Activated T-helper 1 cell treated with anti-CD3 and anti-CD28 coated beads, Interleukin-12 subunit alpha, Interleukin-12 subunit beta, Interleukin-2, Interleukin-4 antibody, amounts not matched to agents 30 ng/mL and 10 ng/mL and 1 ng/mL, durations not matched to agents 14 hours and 24 hours and 36 hours (primary cell): ENCODE measurements around the gene SCRT2. TPM values are rescaled to one million over a fixed set of nuclear protein-coding genes. Genes with fewer than 3 reads are reported as not detected.

Experiments used
- DNase-seq: peaks from one replicate; pipeline ENCODE4 v3.0.0; 2021; ENCODE audit warnings: low spot score
- H3K27ac Mint-ChIP-seq: one replicate; pipeline ENCODE4 v1.8.0; 2021; ENCODE audit warnings: mild to moderate bottlenecking, mixed read lengths
- H3K27me3 Mint-ChIP-seq: one replicate; pipeline ENCODE4 v1.8.0; 2022; ENCODE audit warnings: mild to moderate bottlenecking, moderate library complexity, mixed read lengths; ENCODE audit not compliant: insufficient read depth
- H3K36me3 Mint-ChIP-seq: one replicate; pipeline ENCODE4 v1.8.0; 2021; ENCODE audit warnings: low read depth, mixed read lengths
- H3K4me1 Mint-ChIP-seq: one replicate; pipeline ENCODE4 v1.8.0; 2021; ENCODE audit warnings: low read depth, mixed read lengths
- H3K4me3 Mint-ChIP-seq: one replicate; pipeline ENCODE4 v1.8.0; 2021; ENCODE audit warnings: mild to moderate bottlenecking, moderate library complexity, mixed read lengths
- H3K9me3 Mint-ChIP-seq: one replicate; pipeline ENCODE4 v1.8.0; 2021; ENCODE audit warnings: mixed read lengths
- intact Hi-C: fragments of 100-400 bp; cut with micrococcal nuclease; formaldehyde crosslinking; loops from one replicate; pipeline ENCODE4 v1.15.1; 2024
- total RNA-seq: library from RNA; stranded (reverse); gene quantifications from 2 replicates; pipeline ENCODE4 v1.2.3, GENCODE V29; 2022

The SCRT2 gene
- total RNA-seq, 1 donor from 2014 or later, result not detected

DNA sequence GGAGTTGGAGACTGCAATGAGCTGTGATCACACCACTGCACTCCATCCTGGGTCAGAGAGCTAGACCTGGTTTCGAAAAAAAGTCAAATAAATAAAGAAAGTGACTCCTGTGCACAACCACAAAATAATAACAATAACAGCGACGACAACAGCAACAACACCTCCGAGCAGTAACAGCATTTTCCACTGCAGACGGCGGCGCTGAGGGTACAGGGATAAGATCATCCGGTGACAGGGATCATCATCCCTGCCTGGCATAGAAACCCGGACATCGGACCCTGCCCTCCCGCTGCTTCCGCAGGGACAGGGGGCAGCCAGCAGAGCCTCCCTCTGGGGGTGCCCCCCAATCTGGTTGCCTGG lies 34.1 kb downstream of the SCRT2 start:
- Mint-ChIP-seq H3K4me3 (no peak overlapping the region), H3K27me3 (peaks cover 22% of the 10 kb centered on the region), H3K4me1 (peaks cover 6% of the 10 kb centered on the region), H3K36me3 (no peaks in the 10 kb centered on the region), H3K27ac (no peak overlapping the region), H3K9me3 (no peaks in the 10 kb centered on the region)
- intact Hi-C loops, result no loop called here
- DNase-seq, result no peak

DNA sequence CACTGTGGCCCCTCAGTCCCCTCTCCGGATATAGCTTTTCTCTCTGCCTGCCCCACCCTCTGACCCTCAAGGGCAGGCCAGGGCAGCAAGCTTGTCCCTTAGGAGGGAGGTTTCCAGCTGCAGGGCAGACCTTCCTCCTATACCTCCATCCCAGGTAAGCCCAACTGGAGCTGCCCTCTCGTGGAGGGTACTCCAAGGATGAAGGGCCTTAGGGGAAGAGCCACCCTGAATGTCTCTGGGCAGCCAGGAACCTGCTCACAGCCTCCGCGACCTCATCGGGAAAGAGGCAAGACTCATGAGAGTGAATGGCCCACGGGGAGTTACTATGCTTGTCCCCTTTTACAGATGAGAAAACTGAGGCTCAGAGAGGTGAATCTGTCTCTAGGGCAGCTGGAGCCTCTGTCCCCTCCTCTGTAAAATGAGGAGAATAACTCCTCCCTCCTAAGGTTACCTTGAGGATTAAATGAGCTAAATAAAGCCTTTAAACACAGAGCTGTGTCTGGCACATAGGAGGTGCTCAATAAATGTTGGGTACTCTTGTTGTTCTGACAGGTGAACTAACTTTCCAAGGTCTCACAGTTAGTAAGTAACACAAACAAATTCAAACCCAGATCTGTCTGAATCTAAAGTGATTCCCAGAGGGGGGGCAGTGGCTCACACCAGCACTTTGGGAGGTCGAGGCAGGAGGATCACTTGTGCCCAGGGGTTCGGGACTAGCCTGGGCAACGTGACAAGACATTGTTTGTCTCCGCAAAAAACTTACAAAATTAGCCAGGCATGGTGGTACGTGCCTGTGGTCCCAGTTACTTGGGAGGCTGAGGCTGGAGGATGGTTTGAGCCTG lies 34.7 kb downstream of the SCRT2 start:
- H3K27me3 Mint-ChIP-seq, result peaks cover 22% of the 10 kb centered on the region
- no peaks in the 10 kb centered on the region for H3K9me3 Mint-ChIP-seq
- peaks cover 6% of the 10 kb centered on the region for H3K4me1 Mint-ChIP-seq
- no peaks in the 10 kb centered on the region for H3K36me3 Mint-ChIP-seq
- no peak overlapping the region for H3K27ac Mint-ChIP-seq
- no peak for DNase-seq
- no peak overlapping the region for H3K4me3 Mint-ChIP-seq
- intact Hi-C loops, result no loop called here

DNA sequence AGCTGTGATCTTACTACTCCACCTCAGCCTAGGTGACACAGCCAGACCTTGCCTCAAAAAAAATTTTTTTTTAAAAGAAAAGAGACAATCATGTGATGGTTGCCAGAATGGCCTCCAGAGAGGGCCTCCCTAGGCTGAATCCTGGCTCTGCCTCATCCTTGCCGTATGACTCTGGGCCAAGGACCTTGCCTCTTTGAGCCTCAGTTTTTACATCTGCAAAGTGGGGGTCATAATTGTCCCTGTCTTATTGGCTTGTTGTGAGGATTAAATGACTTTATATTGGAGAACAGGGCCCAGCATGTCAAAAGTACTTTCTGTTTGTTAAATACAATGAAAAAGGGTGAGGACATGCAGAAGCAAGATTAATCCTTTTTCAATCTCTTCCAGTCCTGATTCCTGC lies 37.0 kb downstream of the SCRT2 start:
- peaks cover 6% of the 10 kb centered on the region for H3K4me1 Mint-ChIP-seq
- H3K4me3 Mint-ChIP-seq, result no peak overlapping the region
- DNase-seq, result no peak
- no peaks in the 10 kb centered on the region for H3K9me3 Mint-ChIP-seq
- intact Hi-C loops, result no loop called here
- no peaks in the 10 kb centered on the region for H3K36me3 Mint-ChIP-seq
- no peak overlapping the region for H3K27ac Mint-ChIP-seq
- peaks cover 20% of the 10 kb centered on the region for H3K27me3 Mint-ChIP-seq

DNA sequence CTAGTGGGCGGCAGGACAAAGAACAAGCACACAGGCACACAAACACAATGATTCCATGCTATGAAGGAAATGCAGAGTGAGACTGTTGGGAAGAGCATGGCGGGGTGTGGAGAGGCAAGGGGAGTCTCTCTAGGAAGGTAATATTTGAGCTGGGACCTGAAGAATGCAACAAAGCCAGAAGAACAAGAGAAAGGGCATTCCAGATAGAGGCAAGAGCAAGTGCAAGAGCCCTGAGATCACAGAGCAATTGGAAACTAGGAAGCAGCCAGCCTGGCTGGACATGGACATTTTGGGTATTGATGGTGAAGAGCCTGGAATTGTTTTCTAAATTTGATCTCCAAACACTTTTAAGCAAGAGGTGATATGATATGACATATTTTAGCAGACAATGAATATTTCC lies 38.0 kb downstream of the SCRT2 start:
- Mint-ChIP-seq H3K4me1 (peaks cover 6% of the 10 kb centered on the region), H3K27me3 (peaks cover 14% of the 10 kb centered on the region), H3K36me3 (no peaks in the 10 kb centered on the region), H3K4me3 (no peak overlapping the region), H3K9me3 (no peaks in the 10 kb centered on the region), H3K27ac (no peak overlapping the region)
- DNase-seq, result no peak
- intact Hi-C loops, result no loop called here

DNA sequence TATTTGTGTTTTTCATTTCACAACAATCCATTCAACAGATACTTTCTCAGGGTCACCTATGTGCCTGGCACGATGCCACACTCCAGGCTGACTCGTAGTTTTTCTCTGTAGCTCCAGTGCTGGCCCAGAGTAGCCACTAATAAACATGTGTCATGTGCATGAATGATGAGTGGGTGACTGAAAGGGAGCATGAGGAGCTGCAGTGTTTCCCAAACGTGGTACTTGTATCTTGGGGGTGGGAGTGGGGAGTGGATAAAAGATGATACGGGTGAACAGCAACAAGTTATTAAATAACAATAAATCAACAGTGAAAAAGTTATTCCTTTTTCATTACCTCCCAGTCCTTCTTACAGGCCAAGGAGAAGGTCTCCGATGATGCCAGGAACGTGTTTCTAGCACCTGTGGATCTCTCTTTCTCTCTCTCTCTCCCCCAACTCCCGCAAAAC lies 39.7 kb downstream of the SCRT2 start:
- intact Hi-C loops, result no loop called here
- Mint-ChIP-seq H3K4me3 (no peak overlapping the region), H3K9me3 (no peaks in the 10 kb centered on the region), H3K4me1 (no peaks in the 10 kb centered on the region), H3K36me3 (no peaks in the 10 kb centered on the region), H3K27ac (no peak overlapping the region), H3K27me3 (peaks cover 16% of the 10 kb centered on the region)
- DNase-seq, result no peak

DNA sequence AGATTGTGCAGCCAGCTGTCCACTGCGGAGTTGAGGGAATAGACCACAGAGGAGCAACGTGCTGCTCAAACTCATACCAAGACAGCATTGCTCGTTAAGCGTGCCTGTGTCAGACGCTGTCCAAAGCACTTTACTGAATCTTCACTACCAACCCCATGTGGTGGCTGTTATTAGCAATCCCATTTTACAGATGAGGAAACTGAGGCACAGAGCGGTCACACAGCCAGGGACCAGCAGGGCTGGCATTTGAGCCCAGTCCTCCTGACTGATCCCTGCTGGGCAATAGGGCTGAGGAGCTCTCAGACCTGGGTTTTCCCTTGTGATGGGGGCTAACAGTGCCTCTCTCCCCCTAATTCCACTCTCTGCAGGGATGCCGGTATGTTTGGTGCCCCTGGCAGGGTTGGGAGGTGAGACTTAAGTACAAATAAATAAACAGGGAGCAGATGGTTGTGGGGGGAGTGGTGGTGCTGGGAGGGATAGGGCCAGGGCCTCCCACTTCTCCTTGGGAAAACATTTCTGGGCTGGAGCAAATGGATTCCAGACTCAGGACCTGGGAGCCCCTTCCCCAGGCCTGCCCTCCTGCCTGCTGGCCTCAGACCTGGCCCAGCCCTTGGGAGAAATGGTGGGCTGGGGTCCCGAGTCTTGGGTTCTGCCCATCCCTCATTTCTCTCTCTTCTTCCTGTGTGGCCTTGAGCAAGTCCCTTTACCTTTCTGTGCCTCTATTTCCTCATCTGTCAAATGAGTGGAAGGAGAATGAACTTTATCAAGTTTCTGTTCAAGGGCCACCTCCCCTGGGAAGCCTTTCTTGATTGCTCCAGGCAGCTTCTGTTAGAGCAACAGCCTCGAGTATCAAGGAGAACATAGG lies 40.3 kb downstream of the SCRT2 start:
- no peaks in the 10 kb centered on the region for H3K4me1 Mint-ChIP-seq
- H3K27me3 Mint-ChIP-seq, result peaks cover 15% of the 10 kb centered on the region
- intact Hi-C loops, result no loop called here
- H3K27ac Mint-ChIP-seq, result no peak overlapping the region
- H3K4me3 Mint-ChIP-seq, result no peak overlapping the region
- DNase-seq, result no peak
- H3K36me3 Mint-ChIP-seq, result no peaks in the 10 kb centered on the region
- H3K9me3 Mint-ChIP-seq, result no peaks in the 10 kb centered on the region

DNA sequence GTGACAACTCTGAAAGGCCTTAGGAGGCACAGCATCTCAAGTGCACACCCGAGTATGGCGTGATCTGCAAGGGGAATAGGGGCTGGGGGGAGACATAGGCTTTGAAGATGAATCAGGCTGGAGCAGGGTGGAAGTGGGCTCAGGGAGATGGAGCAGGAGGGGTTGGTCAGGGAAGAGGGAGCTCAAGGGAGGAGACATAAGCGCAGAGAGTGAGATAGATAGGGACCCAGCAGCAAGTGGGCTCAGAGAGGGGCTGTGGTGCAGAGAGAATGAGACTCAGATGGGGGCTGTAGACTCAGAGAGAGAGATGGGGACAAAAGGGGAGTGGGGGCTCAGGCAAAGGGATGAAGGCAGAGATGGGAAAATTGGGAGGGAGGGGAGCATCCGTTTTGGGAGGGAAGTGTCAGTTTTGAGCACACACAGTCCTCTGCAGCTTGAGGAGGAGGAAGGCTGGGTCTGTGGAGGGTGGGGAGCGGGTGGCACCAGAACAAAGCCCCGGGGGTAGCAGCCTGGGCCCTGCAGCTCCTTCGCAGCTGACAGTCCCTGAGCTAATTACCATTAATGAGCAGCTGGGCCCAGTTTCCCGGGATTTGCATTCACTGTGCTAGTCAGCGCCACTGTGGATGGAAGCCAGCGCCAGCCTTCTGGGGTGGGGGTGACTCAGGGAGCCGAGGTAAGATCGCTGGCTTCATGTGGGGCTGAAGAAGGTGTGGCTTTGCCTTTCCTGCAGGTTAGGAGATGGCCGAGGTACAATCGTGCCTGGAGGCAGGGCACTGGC lies 41.3 kb downstream of the SCRT2 start:
- Mint-ChIP-seq H3K27ac (no peak overlapping the region), H3K4me1 (no peaks in the 10 kb centered on the region), H3K9me3 (no peaks in the 10 kb centered on the region), H3K27me3 (peaks cover 12% of the 10 kb centered on the region), H3K36me3 (no peaks in the 10 kb centered on the region), H3K4me3 (no peak overlapping the region)
- intact Hi-C loops, result no loop called here
- DNase-seq, result no peak

DNA sequence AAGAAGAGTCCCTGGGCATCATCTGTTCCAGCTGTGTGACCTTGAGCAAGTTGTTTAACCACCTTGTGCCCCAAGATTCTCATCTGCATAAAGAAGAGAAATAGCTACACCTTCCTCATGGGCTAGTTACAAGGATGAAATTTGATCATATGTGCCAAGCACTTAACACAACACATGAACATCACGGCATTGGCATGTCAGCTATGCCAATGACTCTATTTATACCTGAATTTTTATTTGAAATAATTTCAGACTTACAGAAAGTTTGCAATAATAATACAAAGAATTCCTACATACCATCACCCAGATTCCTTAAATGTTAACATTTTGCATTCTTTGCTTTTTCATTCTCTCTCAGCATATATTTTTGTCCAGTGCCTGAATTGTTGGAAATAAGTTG lies 44.5 kb downstream of the SCRT2 start:
- H3K36me3 Mint-ChIP-seq, result no peaks in the 10 kb centered on the region
- no peak overlapping the region for H3K27ac Mint-ChIP-seq
- peaks cover 15% of the 10 kb centered on the region for H3K27me3 Mint-ChIP-seq
- H3K4me1 Mint-ChIP-seq, result no peaks in the 10 kb centered on the region
- DNase-seq, result no peak
- H3K9me3 Mint-ChIP-seq, result no peaks in the 10 kb centered on the region
- no peak overlapping the region for H3K4me3 Mint-ChIP-seq
- intact Hi-C loops, result no loop called here

DNA sequence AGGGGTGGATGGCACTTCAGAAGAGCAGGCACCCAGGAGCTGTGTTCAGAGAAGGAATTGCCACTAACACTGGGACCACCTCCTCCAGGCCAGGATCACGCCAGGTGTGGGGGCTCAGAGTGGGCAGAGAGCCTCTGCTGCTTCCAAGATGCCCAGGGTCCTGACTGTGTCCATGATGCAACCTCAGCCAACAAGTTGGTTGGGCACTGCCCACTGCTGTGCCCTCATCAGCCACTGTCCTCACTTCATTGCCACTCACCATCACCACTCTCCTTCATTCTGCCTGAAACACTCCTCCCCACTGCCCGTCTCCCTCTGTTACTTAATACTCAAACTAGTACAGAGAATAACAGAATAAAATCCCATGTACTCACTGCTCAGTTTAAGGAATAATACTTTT lies 49.0 kb downstream of the SCRT2 start:
- no peaks in the 10 kb centered on the region for H3K9me3 Mint-ChIP-seq
- no peaks in the 10 kb centered on the region for H3K4me1 Mint-ChIP-seq
- peaks cover 5% of the 10 kb centered on the region for H3K27me3 Mint-ChIP-seq
- H3K36me3 Mint-ChIP-seq, result no peaks in the 10 kb centered on the region
- no peak overlapping the region for H3K4me3 Mint-ChIP-seq
- intact Hi-C loops, result no loop called here
- H3K27ac Mint-ChIP-seq, result no peak overlapping the region
- no peak for DNase-seq

DNA sequence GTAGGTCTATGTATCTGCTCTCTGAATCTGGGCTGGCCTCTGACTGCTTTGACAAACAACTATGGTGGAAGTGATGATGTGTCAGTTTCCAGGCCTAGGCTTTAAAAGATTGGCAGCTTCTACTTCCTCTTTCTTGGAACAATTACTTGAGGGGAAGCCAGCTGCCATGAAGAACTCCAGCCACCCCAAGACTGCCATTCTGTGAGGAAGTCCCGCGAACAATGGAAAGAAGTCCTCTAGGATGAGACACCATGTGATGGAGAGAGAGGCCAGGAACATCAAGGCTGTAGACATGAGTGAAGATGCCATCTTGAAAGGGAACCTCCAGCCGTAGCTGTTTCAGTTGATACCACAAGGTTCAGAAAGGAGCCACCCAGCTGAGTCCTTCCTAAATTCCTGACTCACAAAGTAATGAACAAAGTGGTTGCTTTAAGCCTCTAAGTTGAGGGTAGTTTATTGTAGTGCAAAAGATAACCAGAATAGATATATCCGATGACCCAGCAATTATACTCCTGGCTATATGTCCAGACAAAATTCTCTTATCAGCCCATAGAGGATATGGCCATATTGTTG lies 50.2 kb downstream of the SCRT2 start:
- Mint-ChIP-seq H3K27ac (no peak overlapping the region), H3K4me3 (no peak overlapping the region), H3K9me3 (no peaks in the 10 kb centered on the region), H3K4me1 (no peaks in the 10 kb centered on the region), H3K36me3 (no peaks in the 10 kb centered on the region), H3K27me3 (peaks cover 5% of the 10 kb centered on the region)
- DNase-seq, result no peak
- intact Hi-C loops, result no loop called here

DNA sequence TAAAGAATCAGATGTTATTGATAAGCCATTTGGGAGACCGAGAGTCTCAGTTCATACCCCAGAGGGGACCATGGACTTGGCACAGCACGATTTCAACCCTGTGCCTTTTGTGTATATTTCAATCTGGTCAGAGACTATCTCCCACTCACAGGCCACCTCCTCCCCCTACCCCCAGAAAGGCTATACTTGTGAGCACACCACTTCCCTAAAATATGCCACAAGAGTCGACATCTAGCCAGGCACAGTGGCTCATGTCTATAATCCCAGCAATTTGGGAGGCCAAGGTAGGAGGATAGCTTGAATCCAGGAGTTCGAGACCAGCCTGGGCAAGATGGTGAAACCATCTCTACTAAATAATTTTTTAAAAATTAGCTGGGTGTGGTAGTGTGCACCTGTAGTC lies 51.9 kb downstream of the SCRT2 start:
- no peaks in the 10 kb centered on the region for H3K36me3 Mint-ChIP-seq
- no peaks in the 10 kb centered on the region for H3K9me3 Mint-ChIP-seq
- intact Hi-C loops, result no loop called here
- DNase-seq, result no peak
- no peaks in the 10 kb centered on the region for H3K4me1 Mint-ChIP-seq
- H3K27ac Mint-ChIP-seq, result no peak overlapping the region
- no peak overlapping the region for H3K4me3 Mint-ChIP-seq
- peaks cover 10% of the 10 kb centered on the region for H3K27me3 Mint-ChIP-seq

DNA sequence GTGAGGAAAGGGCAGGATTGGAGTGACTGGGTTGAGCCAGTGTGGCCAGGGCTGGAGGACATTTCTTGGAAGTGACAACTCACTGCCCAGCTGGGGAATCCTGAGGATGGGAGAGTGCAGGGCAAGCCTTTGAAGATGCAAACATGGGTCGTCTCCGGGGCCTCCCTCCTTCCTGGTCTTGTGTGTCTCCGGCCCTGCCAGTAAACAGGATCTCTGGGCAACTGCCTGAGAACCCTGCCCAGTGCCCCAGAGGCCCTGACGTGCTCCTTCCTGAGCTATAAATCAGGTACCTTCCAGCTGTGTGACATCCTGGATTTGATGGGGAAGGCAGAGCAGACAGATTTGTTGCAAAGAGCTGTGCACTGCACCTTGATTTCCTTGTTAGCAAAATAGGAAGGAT lies 52.6 kb downstream of the SCRT2 start:
- Mint-ChIP-seq H3K4me3 (no peak overlapping the region), H3K4me1 (no peaks in the 10 kb centered on the region), H3K36me3 (no peaks in the 10 kb centered on the region), H3K27ac (no peak overlapping the region), H3K27me3 (peaks cover 10% of the 10 kb centered on the region), H3K9me3 (no peaks in the 10 kb centered on the region)
- intact Hi-C loops, result no loop called here
- DNase-seq, result no peak
